ENCODE measurements around the gene SDK2.

GRCh38 chr17:73622381-73622780 lies 21.9 kb downstream of the SDK2 start:
- TF ChIP-seq CTCF (IDR thresholded peaks at IDR 0.05) (no peak), POLR2A (IDR thresholded peaks at IDR 0.05) (no peak)

Measured in thyroid gland (tissue), 4 donors.